IPS DF 4.7 (cell line): Measurements from ENCODE around the gene REPIN1.

ENCODE experiments used
- DNase-seq: peaks from one replicate; pipeline ENCODE4 v3.0.0-alpha.2; 2013; ENCODE audit warnings: low spot score; ENCODE audit errors: extremely low read depth

REPIN1 gene

DNA sequence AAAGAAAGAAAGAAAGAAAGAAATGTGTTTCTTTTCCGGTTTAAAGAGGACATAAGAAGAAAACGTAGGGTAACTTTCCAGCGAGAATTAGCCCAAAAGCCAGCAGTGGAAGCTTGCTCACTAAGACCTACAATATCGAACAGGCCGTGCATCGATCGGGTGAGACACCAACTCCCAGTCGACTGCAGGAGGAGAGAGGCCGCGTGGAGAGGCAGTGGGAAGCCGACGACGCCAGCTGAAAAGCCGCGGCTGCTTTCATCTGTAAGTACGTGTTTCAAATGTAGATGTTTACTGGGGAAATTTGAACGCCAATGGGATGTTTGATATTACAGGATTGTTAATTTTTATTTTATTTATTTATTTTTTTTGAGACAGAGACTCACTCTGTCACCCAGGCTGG lies 53.2 kb downstream of the REPIN1 start:
- no peak for DNase-seq
